Activated T-cell treated with anti-CD3 and anti-CD28 coated beads, Interleukin-2, amount 50 U/mL, for 72 hours (primary cell): Measurements from ENCODE around the gene TDG. TPM values are rescaled to one million over a fixed set of nuclear protein-coding genes. Genes with fewer than 3 reads are reported as not detected.

Source experiments
- total RNA-seq, 2 donors: library from RNA; stranded (reverse); gene quantifications; one replicate each; pipeline ENCODE4 v1.2.3, GENCODE V29; 2022

TDG gene
- total RNA-seq, 2 donors from 2014 or later, result 24.9 to 28.8 TPM

Other genes with a start within 250 kb of the TDG start
- gene NT5DC3, start 124.6 kb upstream of the TDG start, total RNA-seq, result 1 to 10 TPM; 5.6 to 8.0 TPM
- gene HSP90B1, start 35.5 kb upstream of the TDG start, total RNA-seq, result 100 to 1,000 TPM; 416 to 532 TPM
- under 1 TPM; 0.23 to 0.36 TPM for gene GLT8D2, start 84.3 kb downstream of the TDG start, total RNA-seq
- gene HCFC2, start 98.7 kb downstream of the TDG start, total RNA-seq, result 10 to 100 TPM; 11.0 TPM
- 10 to 100 TPM; 30.2 to 30.8 TPM for gene NFYB, start 172.3 kb downstream of the TDG start, total RNA-seq
- 10 to 100 TPM; 83.8 to 89.4 TPM for gene TXNRD1, start 249.9 kb downstream of the TDG start, total RNA-seq